Astrocyte (in vitro differentiated cells and primary cell): ENCODE measurements around the gene SLIT3. TPM values are rescaled to one million over a fixed set of nuclear protein-coding genes. Genes with fewer than 3 reads are reported as not detected.

ENCODE experiments used
- DNase-seq: peaks from one replicate; pipeline ENCODE4 v3.0.0-alpha.2; 2010; ENCODE audit warnings: low read depth
- FAIRE-seq: peaks from 2 replicates; lab custom pipeline; 2011; peaks lifted over from hg19 to GRCh38; lab: Jason Lieb, UNC
- H2AFZ ChIP-seq: 2 replicates; pipeline ENCODE4 v1.6.0; 2012; ENCODE audit warnings: low read depth, low read length, inconsistent platforms
- H3K27ac ChIP-seq: 2 replicates; pipeline ENCODE4 v1.5.1; 2011; ENCODE audit warnings: low read depth, low read length, inconsistent platforms
- H3K27me3 ChIP-seq: 2 replicates; pipeline ENCODE4 v1.6.0; 2011; ENCODE audit warnings: low read length, inconsistent platforms; ENCODE audit not compliant: insufficient read depth
- H3K36me3 ChIP-seq: 2 replicates; pipeline ENCODE4 v1.5.1; 2011; ENCODE audit warnings: low read length, inconsistent platforms; ENCODE audit not compliant: insufficient read depth
- H3K4me1 ChIP-seq: 2 replicates; pipeline ENCODE4 v1.5.1; 2011; ENCODE audit warnings: low read length, inconsistent platforms; ENCODE audit not compliant: insufficient read depth
- H3K4me2 ChIP-seq: 2 replicates; pipeline ENCODE4 v1.6.0; 2012; ENCODE audit warnings: low read length, inconsistent platforms
- H3K4me3 ChIP-seq: 2 replicates; pipeline ENCODE4 v1.5.1; 2011; ENCODE audit warnings: low read depth, mild to moderate bottlenecking, low read length, inconsistent platforms; ENCODE audit not compliant: insufficient read depth
- H3K79me2 ChIP-seq: 2 replicates; pipeline ENCODE4 v1.6.0; 2012; ENCODE audit warnings: mild to moderate bottlenecking, low read length, inconsistent platforms; ENCODE audit not compliant: insufficient read depth
- H3K9ac ChIP-seq: 2 replicates; pipeline ENCODE4 v1.6.0; 2012; ENCODE audit warnings: mild to moderate bottlenecking, low read length, inconsistent platforms
- H3K9me3 ChIP-seq: 2 replicates; pipeline ENCODE4 v1.5.1; 2012; ENCODE audit warnings: low read depth, mild to moderate bottlenecking, low read length, inconsistent platforms; ENCODE audit not compliant: insufficient read depth
- H4K20me1 ChIP-seq: 2 replicates; pipeline ENCODE4 v1.6.0; 2012; ENCODE audit warnings: low read length, inconsistent platforms; ENCODE audit not compliant: insufficient read depth
- H3K27ac Mint-ChIP-seq: one replicate; pipeline ENCODE4 v1.8.0; 2021; ENCODE audit warnings: mild to moderate bottlenecking, mixed read lengths; ENCODE audit not compliant: unreplicated experiment
- H3K27me3 Mint-ChIP-seq: one replicate; pipeline ENCODE4 v1.8.0; 2021; ENCODE audit warnings: low read depth, mixed read lengths; ENCODE audit not compliant: unreplicated experiment
- H3K36me3 Mint-ChIP-seq: one replicate; pipeline ENCODE4 v1.8.0; 2021; ENCODE audit warnings: low read depth, mixed read lengths; ENCODE audit not compliant: unreplicated experiment
- H3K4me1 Mint-ChIP-seq: one replicate; pipeline ENCODE4 v1.8.0; 2021; ENCODE audit warnings: low read depth, mixed read lengths; ENCODE audit not compliant: unreplicated experiment
- H3K4me3 Mint-ChIP-seq: one replicate; pipeline ENCODE4 v1.8.0; 2021; ENCODE audit warnings: mild to moderate bottlenecking, moderate library complexity, mixed read lengths; ENCODE audit not compliant: unreplicated experiment
- H3K9me3 Mint-ChIP-seq: one replicate; pipeline ENCODE4 v1.8.0; 2021; ENCODE audit warnings: mild to moderate bottlenecking, mixed read lengths; ENCODE audit not compliant: unreplicated experiment
- EZH2 ChIP-seq: IDR thresholded peaks from 2 replicates; pipeline ENCODE4 v1.6.1; 2012; ENCODE audit warnings: mild to moderate bottlenecking, low read length, inconsistent platforms; ENCODE audit not compliant: insufficient read depth
- total RNA-seq: library from RNA; stranded (reverse); gene quantifications from 2 replicates; pipeline ENCODE4 v1.2.1, GENCODE V29; 2021
- TF ChIP-seq, protein P1 (sequence below): IDR thresholded peaks from 2 replicates; pipeline ENCODE4 v1.5.1; 2011; ENCODE audit warnings: low read depth, mild to moderate bottlenecking, inconsistent platforms, low read length, moderate library complexity; ENCODE audit not compliant: insufficient read depth

Gene SLIT3
- total RNA-seq, 1 donor from 2014 or later: 20.7 TPM

DNA sequence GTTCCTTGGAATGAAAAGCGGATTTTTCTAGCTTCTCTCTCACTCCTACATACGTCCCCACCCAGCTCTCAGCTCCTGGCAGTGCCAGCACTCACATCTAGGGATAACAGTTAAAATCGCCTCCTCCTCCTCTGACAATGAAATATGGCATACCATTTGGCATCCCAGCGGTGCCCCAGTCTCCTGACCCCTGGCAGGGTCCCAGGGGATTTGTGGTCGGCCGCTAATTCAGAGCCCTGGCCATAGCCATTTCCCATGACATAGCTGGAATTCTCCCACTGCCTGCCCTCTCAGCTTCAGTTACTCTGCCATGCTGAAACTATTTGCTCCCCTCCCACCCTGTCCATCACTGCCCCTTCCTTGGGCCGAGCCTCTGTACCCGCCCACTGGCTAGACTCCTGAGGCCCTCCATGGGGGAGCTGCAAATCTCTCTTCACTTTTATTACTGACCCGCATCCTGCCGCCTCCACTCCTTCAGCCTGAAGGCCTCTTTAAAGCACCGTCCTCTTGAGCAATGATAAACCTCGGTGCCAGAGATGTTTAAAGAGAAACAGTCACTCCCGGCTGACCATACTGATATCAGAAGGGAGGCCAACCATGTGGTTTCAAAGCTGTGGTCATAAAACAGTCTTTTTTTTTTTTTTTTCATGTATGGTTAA lies 139.8 kb downstream of the SLIT3 start:
- H3K9me3 Mint-ChIP-seq: peaks cover 27% of the 10 kb centered on the region
- H3K4me3 Mint-ChIP-seq: peak overlapping the region; percentile 51
- TF ChIP-seq, protein P1, sequence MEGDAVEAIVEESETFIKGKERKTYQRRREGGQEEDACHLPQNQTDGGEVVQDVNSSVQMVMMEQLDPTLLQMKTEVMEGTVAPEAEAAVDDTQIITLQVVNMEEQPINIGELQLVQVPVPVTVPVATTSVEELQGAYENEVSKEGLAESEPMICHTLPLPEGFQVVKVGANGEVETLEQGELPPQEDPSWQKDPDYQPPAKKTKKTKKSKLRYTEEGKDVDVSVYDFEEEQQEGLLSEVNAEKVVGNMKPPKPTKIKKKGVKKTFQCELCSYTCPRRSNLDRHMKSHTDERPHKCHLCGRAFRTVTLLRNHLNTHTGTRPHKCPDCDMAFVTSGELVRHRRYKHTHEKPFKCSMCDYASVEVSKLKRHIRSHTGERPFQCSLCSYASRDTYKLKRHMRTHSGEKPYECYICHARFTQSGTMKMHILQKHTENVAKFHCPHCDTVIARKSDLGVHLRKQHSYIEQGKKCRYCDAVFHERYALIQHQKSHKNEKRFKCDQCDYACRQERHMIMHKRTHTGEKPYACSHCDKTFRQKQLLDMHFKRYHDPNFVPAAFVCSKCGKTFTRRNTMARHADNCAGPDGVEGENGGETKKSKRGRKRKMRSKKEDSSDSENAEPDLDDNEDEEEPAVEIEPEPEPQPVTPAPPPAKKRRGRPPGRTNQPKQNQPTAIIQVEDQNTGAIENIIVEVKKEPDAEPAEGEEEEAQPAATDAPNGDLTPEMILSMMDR: no peak
- no peak for TF ChIP-seq EZH2
- peak overlapping the region; percentile 83 for H3K27ac ChIP-seq
- peak; percentile 92 for DNase-seq
- H3K9ac ChIP-seq: peak overlapping the region; percentile 44
- no peaks in the 10 kb centered on the region for H3K9me3 ChIP-seq
- no peaks in the 10 kb centered on the region for H3K36me3 ChIP-seq
- H3K36me3 Mint-ChIP-seq: no peaks in the 10 kb centered on the region
- peaks cover 38% of the 10 kb centered on the region for H3K4me1 Mint-ChIP-seq
- no peaks in the 10 kb centered on the region for H4K20me1 ChIP-seq
- FAIRE-seq: no peak
- peaks cover 36% of the 10 kb centered on the region for H3K4me1 ChIP-seq
- H3K27ac Mint-ChIP-seq: peak overlapping the region; percentile 90
- H2AFZ ChIP-seq: peak overlapping the region; percentile 1
- no peaks in the 10 kb centered on the region for H3K27me3 Mint-ChIP-seq
- no peaks in the 10 kb centered on the region for H3K27me3 ChIP-seq
- no peaks in the 10 kb centered on the region for H3K79me2 ChIP-seq
- peak overlapping the region; percentile 58 for H3K4me2 ChIP-seq
- H3K4me3 ChIP-seq: no peak overlapping the region

DNA sequence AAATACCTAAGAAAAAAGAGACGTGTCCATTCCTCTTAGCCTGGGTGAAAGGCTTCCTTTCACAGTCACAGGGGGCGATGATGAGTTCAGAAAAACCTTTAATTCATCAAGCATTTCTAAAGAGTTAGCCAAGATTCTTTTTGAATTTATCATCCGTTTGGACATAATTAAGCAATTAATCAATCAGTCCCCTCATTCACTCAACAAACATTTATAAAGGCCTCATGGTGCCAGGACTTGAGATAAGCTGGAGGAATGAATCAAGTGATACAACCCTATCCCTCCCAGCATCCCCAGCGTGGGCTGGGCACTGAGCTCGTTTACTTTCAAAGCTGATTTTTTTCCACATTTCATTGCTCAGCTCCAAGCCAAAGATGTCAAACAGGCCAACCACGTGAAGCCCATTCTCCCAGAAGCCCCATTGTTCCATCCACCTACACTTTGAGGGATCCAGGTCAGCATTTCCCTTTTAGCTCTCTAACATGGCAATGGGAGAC lies 140.5 kb downstream of the SLIT3 start:
- H3K9me3 ChIP-seq: no peaks in the 10 kb centered on the region
- peak overlapping the region; percentile 58 for H3K4me2 ChIP-seq
- no peaks in the 10 kb centered on the region for H3K36me3 Mint-ChIP-seq
- no peaks in the 10 kb centered on the region for H3K27me3 ChIP-seq
- H4K20me1 ChIP-seq: no peaks in the 10 kb centered on the region
- TF ChIP-seq EZH2: no peak
- TF ChIP-seq, protein P1: peak; percentile 31
- DNase-seq: peak; percentile 91
- H3K36me3 ChIP-seq: no peaks in the 10 kb centered on the region
- no peak overlapping the region for H3K4me3 Mint-ChIP-seq
- H3K9ac ChIP-seq: peak overlapping the region; percentile 44
- H3K4me1 Mint-ChIP-seq: peaks cover 38% of the 10 kb centered on the region
- no peak overlapping the region for H3K4me3 ChIP-seq
- no peaks in the 10 kb centered on the region for H3K79me2 ChIP-seq
- H3K27ac Mint-ChIP-seq: peak overlapping the region; percentile 90
- peak; percentile 76 for FAIRE-seq
- peaks cover 27% of the 10 kb centered on the region for H3K9me3 Mint-ChIP-seq
- peaks cover 36% of the 10 kb centered on the region for H3K4me1 ChIP-seq
- peak overlapping the region; percentile 83 for H3K27ac ChIP-seq
- H2AFZ ChIP-seq: peak overlapping the region; percentile 1
- no peaks in the 10 kb centered on the region for H3K27me3 Mint-ChIP-seq

DNA sequence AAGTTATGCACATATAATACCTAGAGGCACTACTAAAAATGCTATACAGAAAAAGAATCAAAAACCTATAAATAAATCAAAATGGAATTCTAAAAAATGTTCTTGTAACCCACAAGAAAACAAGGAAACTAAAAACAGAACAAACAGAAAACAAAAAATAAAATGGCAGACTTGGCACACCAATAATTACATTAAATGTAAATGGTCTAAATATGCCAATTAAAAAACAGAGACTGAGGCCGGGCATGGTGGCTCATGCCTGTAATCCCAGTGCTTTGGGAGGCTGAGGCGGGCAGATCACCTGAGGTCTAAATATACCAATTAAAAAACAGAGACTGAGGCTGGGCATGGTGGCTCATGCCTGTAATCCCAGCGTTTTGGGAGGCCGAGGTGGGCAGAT lies 142.2 kb downstream of the SLIT3 start:
- Histone ChIP-seq H3K27ac (no peak overlapping the region), H3K36me3 (no peaks in the 10 kb centered on the region), H3K9me3 (no peaks in the 10 kb centered on the region), H3K9ac (no peak overlapping the region), H2AFZ (no peak overlapping the region), H3K4me2 (no peak overlapping the region), H4K20me1 (no peaks in the 10 kb centered on the region), H3K27me3 (no peaks in the 10 kb centered on the region), H3K79me2 (no peaks in the 10 kb centered on the region), H3K4me3 (no peak overlapping the region), H3K4me1 (peaks cover 23% of the 10 kb centered on the region)
- H3K36me3 Mint-ChIP-seq: no peaks in the 10 kb centered on the region
- H3K4me1 Mint-ChIP-seq: peaks cover 36% of the 10 kb centered on the region
- no peak overlapping the region for H3K27ac Mint-ChIP-seq
- H3K4me3 Mint-ChIP-seq: no peak overlapping the region
- H3K27me3 Mint-ChIP-seq: no peaks in the 10 kb centered on the region
- H3K9me3 Mint-ChIP-seq: peaks cover 27% of the 10 kb centered on the region
- no peak for DNase-seq
- TF ChIP-seq EZH2: no peak
- TF ChIP-seq, protein P1: no peak
- FAIRE-seq: no peak
